ENCODE measurements around the gene B4GALNT2. TPM values are rescaled to one million over a fixed set of nuclear protein-coding genes. Genes with fewer than 3 reads are reported as not detected.
A peak's percentile ranks its signal among the peaks of the same experiment; 100 is the strongest.
"Not testable (repeated sequence)": the region's sequence is repeated elsewhere in the genome, so short reads cannot be mapped to it uniquely, and the experiment has no call there.

Gene B4GALNT2
- total RNA-seq, 1 donor from 2014 or later: 0.23 TPM

DNA sequence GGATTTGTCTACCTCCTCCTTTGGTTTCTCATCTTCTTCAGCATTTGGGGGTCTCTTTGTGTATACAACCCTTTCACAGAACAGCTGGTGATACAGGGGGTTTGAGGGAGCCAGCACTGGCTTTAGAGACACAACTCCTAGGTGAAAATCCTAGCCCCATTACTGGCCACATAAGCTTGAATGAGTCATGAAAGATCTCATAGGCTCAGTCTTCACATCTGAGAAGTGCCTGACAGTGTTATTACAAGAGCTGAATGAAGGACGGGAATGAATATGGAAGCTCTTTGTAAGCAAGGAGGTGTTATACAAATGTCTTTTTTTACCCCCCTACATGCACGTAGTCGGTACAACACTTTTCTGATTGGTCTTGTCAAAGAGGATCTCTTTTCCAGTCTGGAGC is 1.7 kb upstream of the B4GALNT2 start:
- no peak for ATAC-seq
- H3K36me3 ChIP-seq: no peaks in the 10 kb centered on the region
- H3K4me3 ChIP-seq: no peak overlapping the region
- intact Hi-C loops (cut with DNase I): no loop called here
- DNase-seq: no peak
- no peaks in the 10 kb centered on the region for H3K9me3 ChIP-seq
- H3K27me3 ChIP-seq: peaks cover 49% of the 10 kb centered on the region
- peaks cover 9% of the 10 kb centered on the region for H3K4me1 ChIP-seq
- no peak overlapping the region for H3K27ac ChIP-seq
- TF ChIP-seq, protein P1, sequence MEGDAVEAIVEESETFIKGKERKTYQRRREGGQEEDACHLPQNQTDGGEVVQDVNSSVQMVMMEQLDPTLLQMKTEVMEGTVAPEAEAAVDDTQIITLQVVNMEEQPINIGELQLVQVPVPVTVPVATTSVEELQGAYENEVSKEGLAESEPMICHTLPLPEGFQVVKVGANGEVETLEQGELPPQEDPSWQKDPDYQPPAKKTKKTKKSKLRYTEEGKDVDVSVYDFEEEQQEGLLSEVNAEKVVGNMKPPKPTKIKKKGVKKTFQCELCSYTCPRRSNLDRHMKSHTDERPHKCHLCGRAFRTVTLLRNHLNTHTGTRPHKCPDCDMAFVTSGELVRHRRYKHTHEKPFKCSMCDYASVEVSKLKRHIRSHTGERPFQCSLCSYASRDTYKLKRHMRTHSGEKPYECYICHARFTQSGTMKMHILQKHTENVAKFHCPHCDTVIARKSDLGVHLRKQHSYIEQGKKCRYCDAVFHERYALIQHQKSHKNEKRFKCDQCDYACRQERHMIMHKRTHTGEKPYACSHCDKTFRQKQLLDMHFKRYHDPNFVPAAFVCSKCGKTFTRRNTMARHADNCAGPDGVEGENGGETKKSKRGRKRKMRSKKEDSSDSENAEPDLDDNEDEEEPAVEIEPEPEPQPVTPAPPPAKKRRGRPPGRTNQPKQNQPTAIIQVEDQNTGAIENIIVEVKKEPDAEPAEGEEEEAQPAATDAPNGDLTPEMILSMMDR (IDR thresholded peaks at IDR 0.05): no peak

GRCh38 chr17:49132317-49132698 is 261 bp upstream of the B4GALNT2 start:
- peak; percentile 43 for ATAC-seq
- H3K27me3 ChIP-seq: peaks cover 49% of the 10 kb centered on the region
- H3K27ac ChIP-seq: no peak overlapping the region
- H3K9me3 ChIP-seq: no peaks in the 10 kb centered on the region
- no peak for DNase-seq
- H3K36me3 ChIP-seq: no peaks in the 10 kb centered on the region
- intact Hi-C loops (cut with DNase I): no loop called here
- TF ChIP-seq, protein P1 (IDR thresholded peaks at IDR 0.05): no peak
- peaks cover 9% of the 10 kb centered on the region for H3K4me1 ChIP-seq
- peak overlapping the region; percentile 32 for H3K4me3 ChIP-seq

DNA sequence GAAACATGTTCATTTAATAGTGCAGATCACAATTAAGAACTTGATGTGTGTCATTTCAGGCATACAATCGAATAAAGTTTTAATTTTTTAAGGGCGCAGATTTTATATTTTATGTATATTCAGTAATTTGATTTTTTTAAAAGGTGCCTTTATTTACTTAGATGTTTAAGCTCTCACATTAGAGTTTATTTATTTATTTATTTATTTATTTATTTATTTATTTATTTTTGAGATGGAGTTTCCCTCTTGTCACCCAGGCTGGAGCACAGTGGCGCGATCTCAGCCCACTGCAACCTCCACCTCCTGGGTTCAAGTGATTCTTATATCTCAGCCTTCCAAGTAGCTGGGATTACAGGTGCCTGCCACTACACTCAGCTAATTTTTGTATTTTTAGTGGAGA is 3.8 kb downstream of the B4GALNT2 start:
- intact Hi-C loops (cut with DNase I): no loop called here
- Histone ChIP-seq H3K36me3 (no peaks in the 10 kb centered on the region), H3K9me3 (no peaks in the 10 kb centered on the region), H3K4me3 (no peak overlapping the region), H3K27ac (no peak overlapping the region), H3K4me1 (peaks cover 9% of the 10 kb centered on the region), H3K27me3 (peaks cover 49% of the 10 kb centered on the region)
- TF ChIP-seq, protein P1 (IDR thresholded peaks at IDR 0.05): no peak
- ATAC-seq: no peak
- no peak for DNase-seq

DNA sequence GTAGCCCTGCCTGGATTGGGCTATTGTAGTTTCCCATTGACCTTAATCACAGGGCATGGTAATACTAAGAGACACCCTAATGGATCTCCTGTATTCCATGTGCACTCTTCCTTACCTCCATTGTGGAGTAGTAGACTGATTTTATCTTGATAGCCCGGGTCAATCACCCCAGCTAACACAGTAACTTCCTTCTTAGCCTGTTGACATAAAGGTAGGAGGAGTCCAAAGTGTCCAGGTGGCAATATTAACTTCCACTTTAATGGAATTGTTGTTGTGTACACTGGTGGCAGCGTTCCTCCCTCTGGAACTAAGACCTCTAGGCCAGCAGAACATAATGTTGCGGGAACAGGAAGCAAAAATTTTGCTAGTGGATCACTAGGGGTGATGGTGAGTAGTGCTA is 13.1 kb downstream of the B4GALNT2 start:
- H3K27ac ChIP-seq; H3K4me1 ChIP-seq; H3K4me3 ChIP-seq; ATAC-seq; intact Hi-C loops (cut with DNase I); H3K9me3 ChIP-seq; H3K36me3 ChIP-seq; DNase-seq: not testable (repeated sequence)
- H3K27me3 ChIP-seq: peaks cover 20% of the 10 kb centered on the region

DNA sequence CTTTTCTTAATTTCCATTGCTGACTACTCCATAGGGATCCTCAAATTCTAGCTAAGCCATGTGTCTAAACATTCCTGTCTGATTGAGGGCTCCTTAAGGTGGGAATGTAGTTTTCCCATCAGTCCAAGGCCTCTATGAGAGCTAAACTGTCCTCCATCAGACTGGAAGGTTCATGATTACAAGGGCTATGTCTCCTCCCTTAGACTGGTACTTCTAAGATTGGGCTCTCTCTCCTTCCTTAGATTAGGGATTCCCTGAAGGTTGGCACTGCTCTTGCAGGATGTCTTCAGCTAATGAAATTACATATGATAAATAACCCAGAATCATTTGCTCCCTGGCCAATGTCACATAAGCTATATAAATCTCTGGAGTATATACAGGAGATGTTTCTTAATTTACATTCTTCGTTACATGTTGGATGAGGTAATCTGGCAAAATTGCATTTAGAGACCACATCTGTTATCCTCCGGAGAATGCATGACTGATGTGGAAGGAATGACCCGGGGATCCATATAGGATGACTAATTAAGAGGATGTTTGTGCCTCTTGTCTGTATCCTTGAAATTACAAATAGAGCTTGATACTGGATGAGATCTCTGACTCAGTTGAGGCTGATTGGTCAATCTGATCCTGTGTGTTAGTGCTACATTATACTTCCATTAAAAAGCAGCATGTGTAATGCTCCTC is 14.2 kb downstream of the B4GALNT2 start:
- Histone ChIP-seq H3K9me3 (no peaks in the 10 kb centered on the region), H3K27ac (no peak overlapping the region), H3K4me1 (no peaks in the 10 kb centered on the region), H3K4me3 (no peak overlapping the region), H3K27me3 (peaks cover 16% of the 10 kb centered on the region), H3K36me3 (no peaks in the 10 kb centered on the region)
- intact Hi-C loops (cut with DNase I): no loop called here
- ATAC-seq (no peak), DNase-seq (no peak)
- TF ChIP-seq, protein P1 (IDR thresholded peaks at IDR 0.05): no peak

GRCh38 chr17:49148171-49148570 is 15.6 kb downstream of the B4GALNT2 start:
- Histone ChIP-seq H3K4me3 (no peak overlapping the region), H3K36me3 (no peaks in the 10 kb centered on the region), H3K4me1 (no peaks in the 10 kb centered on the region), H3K27ac (no peak overlapping the region), H3K9me3 (no peaks in the 10 kb centered on the region), H3K27me3 (peaks cover 6% of the 10 kb centered on the region)
- intact Hi-C loops (cut with DNase I): no loop called here
- TF ChIP-seq, protein P1 (IDR thresholded peaks at IDR 0.05): no peak
- ATAC-seq (no peak), DNase-seq (no peak)

Data from upper lobe of right lung (tissue), 1 donor.